LNCAP (cell line): ENCODE data around the gene TRIP6.

Experiments
- CTCF ChIP-seq: fragments of 450-650 bp; IDR thresholded peaks from 2 replicates; pipeline ENCODE4 v1.5.1; 2017; ENCODE audit warnings: mild to moderate bottlenecking

TRIP6 gene

DNA sequence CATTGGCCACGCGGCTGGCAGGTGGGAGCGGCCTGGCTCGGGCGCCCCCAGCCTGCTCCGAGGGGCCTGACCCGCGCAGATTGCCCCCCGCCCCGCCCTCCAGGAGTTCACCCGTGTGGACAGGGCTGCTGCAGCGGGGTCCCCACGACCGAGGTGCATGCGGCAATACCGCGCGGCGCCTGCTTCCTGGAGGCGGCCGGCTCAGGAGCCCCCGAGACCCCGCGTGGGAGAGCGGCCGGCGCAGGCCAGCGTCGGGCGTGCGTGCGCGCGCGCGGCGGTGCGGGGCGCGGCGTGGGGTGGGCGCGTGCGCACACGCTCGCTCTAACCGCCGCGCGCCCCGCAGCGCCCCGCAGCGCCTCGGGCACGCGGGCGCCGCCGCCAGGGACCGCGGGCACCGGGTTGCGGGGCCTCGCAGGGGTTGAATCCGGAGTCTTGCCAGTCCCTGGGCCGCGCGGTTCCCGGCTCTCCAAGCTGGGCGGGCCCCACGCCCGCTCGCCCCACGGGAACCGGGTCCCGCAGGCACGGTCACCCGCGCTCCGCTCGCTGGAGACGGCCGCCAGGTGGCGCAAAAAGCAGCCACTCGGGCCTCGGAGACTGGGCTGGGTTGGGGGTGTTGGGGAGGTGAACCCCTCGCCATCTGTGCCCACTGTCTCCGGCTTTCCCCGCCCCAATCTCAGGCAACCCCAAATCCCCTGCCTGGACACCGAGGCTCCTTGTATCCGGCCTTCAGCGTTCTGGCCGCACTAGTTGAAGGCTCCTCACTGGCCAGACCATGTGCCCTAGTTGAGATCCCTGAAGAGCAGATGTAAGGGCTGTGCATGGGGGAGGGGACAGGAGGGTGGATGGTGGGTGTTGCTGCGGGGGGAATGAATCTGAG lies 29.8 kb downstream of the TRIP6 start:
- peak; percentile 89 for TF ChIP-seq CTCF

- no peak for TF ChIP-seq CTCF
These were observed 30.7 kb downstream of the TRIP6 start for GRCh38 chr7:100897772-100898454.

GRCh38 chr7:100899432-100899831 lies 32.2 kb downstream of the TRIP6 start:
- no peak for TF ChIP-seq CTCF

DNA sequence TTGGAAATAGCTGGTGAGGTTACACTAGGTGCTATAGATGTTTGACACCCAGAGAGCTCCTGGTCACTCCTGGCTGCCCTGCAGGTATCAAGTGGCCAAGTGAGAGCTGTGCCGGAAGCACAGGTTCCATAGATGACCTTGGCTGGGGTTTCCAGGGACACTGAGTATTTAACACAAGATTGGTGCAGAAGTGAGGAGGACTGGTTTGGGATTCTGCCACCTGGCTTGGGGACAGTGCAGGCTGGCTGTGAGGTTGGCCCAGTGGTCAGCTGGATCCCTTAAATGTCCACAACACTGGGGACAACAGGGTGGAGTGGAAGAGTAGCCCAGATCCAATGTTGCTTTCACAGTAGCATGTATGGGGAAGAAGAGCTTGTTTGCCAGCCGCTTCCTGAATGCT lies 33.8 kb downstream of the TRIP6 start:
- no peak for TF ChIP-seq CTCF

GRCh38 chr7:100901921-100902332 lies 34.7 kb downstream of the TRIP6 start:
- TF ChIP-seq CTCF: no peak

DNA sequence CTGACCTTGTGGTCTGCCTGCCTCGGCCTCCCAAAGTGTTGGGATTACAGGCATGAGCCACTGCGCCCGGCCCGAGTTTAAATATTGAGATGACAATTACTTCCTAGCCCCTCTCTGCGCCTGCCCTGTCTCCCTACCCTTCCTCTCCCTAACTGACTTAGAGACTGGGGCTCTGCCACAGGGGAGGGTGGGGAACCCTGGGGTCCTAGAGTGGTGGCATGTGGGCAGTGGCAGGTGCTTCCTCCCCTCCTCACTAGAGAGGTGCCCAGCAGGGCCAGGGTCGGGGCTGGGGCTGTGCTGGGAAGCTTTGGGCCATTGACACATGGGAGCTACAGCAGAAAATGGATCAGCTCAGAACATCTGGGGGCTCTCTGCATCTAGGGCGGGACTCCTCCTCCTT lies 35.5 kb downstream of the TRIP6 start:
- no peak for TF ChIP-seq CTCF

- TF ChIP-seq CTCF: no peak
These were observed 41.3 kb downstream of the TRIP6 start for GRCh38 chr7:100908512-100908911.
